Activated CD4-positive, alpha-beta T cell treated with anti-CD3 and anti-CD28 coated beads, Interleukin-10, Interleukin-2, amounts not matched to agents 100 ng/mL and 50 ng/mL, durations not matched to agents 16 hours and 8 hours (primary cell): ENCODE results near the gene CIB4.

ENCODE experiments used
- DNase-seq: peaks from one replicate; pipeline ENCODE4 v3.0.0-alpha.2; 2020

The CIB4 gene

GRCh38 chr2:26619521-26619951 is 21.6 kb downstream of the CIB4 start:
- no peak for DNase-seq

- no peak for DNase-seq
These were observed 22.1 kb downstream of the CIB4 start for GRCh38 chr2:26619096-26619495.

GRCh38 chr2:26618611-26619010 is 22.6 kb downstream of the CIB4 start:
- no peak for DNase-seq

GRCh38 chr2:26617588-26618083 is 23.5 kb downstream of the CIB4 start:
- no peak for DNase-seq

GRCh38 chr2:26616706-26617587 is 24.2 kb downstream of the CIB4 start:
- no peak for DNase-seq

- no peak for DNase-seq
These were observed 25.1 kb downstream of the CIB4 start for GRCh38 chr2:26615860-26616705.

GRCh38 chr2:26615336-26615859 is 25.8 kb downstream of the CIB4 start:
- DNase-seq: no peak

GRCh38 chr2:26614216-26615138 is 26.7 kb downstream of the CIB4 start:
- no peak for DNase-seq

GRCh38 chr2:26613241-26614215 is 27.6 kb downstream of the CIB4 start:
- DNase-seq: no peak

GRCh38 chr2:26612522-26613240 is 28.5 kb downstream of the CIB4 start:
- no peak for DNase-seq

- DNase-seq: no peak
These were observed 29.1 kb downstream of the CIB4 start for GRCh38 chr2:26612034-26612433.

GRCh38 chr2:26610504-26611335 is 30.4 kb downstream of the CIB4 start:
- DNase-seq: no peak

GRCh38 chr2:26609839-26610277 is 31.3 kb downstream of the CIB4 start:
- DNase-seq: peak; percentile 8

GRCh38 chr2:26609205-26609631 is 31.9 kb downstream of the CIB4 start:
- no peak for DNase-seq

GRCh38 chr2:26608557-26608956 is 32.6 kb downstream of the CIB4 start:
- DNase-seq: no peak

- DNase-seq: no peak
These were observed 33.5 kb downstream of the CIB4 start for GRCh38 chr2:26607698-26608097.

- no peak for DNase-seq
These were observed 34.3 kb downstream of the CIB4 start for GRCh38 chr2:26606847-26607190.

- DNase-seq: no peak
These were observed 34.9 kb downstream of the CIB4 start for GRCh38 chr2:26605999-26606846.
